GM06990 (cell line): ENCODE measurements around the gene TGFBR1.
"Not testable (repeated sequence)": the region's sequence is repeated elsewhere in the genome, so short reads cannot be mapped to it uniquely, and the experiment has no call there.

ENCODE experiments used
- DNase-seq: peaks from one replicate; pipeline ENCODE4 v3.0.0-alpha.2; 2011; ENCODE audit not compliant: insufficient read length; ENCODE audit errors: extremely low read depth
- H3K27me3 ChIP-seq: replicated peaks from 2 replicates; pipeline ENCODE4 v1.6.0; 2011; ENCODE audit warnings: low read length; ENCODE audit not compliant: control insufficient read depth, insufficient read depth
- H3K36me3 ChIP-seq: 2 replicates; pipeline ENCODE4 v1.5.1; 2011; ENCODE audit warnings: low read length; ENCODE audit not compliant: control insufficient read depth, insufficient read depth
- H3K4me3 ChIP-seq: replicated peaks from 2 replicates; pipeline ENCODE4 v1.5.1; 2011; ENCODE audit warnings: low read depth, mild to moderate bottlenecking, control low read depth, low read length
- TF ChIP-seq, protein P1 (sequence below): IDR thresholded peaks from 2 replicates; pipeline ENCODE4 v1.5.1; 2011; ENCODE audit warnings: low read length, control low read depth, mild to moderate bottlenecking, inconsistent platforms; ENCODE audit not compliant: insufficient read depth, poor library complexity, severe bottlenecking

Gene TGFBR1

DNA sequence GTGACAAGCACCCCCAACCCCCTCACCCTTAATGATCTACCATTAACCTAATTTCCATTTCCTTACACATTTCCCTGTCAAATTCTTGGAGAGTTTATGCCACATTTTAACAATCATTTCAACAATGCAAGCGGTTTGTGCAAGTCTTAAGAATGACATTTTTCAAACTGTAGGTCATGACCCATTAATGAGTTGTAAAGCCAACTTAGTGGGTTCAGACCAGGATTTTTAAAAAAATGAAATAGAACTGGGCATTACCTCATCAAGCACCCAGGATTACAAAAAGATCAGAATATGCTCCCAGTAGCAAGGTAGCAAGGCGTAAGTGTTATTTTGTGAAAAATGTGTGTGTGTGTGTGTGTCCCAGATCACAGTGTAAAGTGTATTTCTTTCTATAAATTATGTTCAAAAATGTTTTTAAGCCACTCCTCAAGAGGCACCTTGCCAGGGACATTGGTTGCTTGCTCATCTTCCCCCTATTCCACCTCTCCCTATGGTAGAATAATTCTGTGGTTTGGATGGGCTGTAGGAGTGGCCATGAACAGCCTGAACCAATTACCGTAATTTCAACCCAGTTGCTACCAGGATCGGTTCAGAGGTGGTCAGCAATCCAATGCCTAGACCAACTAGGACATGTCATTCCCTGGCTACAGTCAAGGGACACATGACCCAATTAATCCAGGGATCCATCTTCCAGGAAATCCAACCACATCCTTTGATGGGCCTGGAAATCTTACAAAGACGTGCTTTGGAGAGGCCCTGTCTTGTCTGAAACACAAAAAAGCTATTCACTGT is 14.4 kb upstream of the TGFBR1 start:
- no peak for DNase-seq
- TF ChIP-seq, protein P1, sequence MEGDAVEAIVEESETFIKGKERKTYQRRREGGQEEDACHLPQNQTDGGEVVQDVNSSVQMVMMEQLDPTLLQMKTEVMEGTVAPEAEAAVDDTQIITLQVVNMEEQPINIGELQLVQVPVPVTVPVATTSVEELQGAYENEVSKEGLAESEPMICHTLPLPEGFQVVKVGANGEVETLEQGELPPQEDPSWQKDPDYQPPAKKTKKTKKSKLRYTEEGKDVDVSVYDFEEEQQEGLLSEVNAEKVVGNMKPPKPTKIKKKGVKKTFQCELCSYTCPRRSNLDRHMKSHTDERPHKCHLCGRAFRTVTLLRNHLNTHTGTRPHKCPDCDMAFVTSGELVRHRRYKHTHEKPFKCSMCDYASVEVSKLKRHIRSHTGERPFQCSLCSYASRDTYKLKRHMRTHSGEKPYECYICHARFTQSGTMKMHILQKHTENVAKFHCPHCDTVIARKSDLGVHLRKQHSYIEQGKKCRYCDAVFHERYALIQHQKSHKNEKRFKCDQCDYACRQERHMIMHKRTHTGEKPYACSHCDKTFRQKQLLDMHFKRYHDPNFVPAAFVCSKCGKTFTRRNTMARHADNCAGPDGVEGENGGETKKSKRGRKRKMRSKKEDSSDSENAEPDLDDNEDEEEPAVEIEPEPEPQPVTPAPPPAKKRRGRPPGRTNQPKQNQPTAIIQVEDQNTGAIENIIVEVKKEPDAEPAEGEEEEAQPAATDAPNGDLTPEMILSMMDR = no peak

DNA sequence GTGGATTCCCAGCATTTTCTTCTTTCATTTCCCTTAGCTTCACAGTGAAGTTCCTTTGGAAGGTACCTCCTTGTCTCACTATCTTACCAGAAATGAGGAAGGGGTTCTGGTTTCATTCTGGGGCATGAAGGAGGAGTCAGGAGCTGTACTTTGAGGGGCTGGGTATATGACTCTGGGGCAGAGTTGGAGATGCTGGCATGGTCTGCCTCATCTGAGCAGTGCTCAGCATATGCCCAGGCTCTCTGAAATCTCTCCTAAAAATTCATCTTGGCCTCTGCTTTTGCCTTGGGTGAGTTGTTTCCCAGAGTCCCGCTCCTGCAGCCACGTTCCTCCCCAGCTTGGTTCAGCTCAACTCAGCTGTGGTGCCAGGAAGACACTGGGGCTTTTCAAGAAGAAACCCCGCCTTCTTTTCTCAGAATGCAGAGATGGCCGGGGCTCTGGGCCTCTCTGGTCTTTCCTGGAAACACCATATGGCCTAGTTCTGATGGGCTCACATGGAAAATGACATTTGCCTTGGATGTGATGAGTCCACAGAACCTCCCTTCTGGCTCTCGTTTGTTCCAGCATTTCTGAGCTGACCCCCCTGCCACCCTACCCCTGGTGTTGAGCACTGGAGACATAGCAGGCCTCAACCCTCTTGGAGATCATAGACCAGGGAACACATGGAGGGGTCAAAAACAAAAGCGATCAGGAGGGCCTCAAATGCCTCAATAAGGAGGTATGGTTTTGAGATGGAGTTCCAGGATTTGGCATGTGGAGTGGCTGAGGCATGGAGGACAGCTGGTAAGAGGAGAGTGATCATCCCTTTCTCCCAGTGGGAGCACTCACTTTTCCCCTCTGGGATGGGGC is 12.0 kb upstream of the TGFBR1 start:
- Histone ChIP-seq H3K36me3 (no peaks in the 10 kb centered on the region), H3K27me3 (no peaks in the 10 kb centered on the region; the same call in none of the 2 replicates), H3K4me3 (no peak overlapping the region)
- no peak for DNase-seq
- TF ChIP-seq, protein P1 = no peak

More for the DNA sequence above, 14.4 kb upstream of the TGFBR1 start:
- Histone ChIP-seq H3K36me3 (no peaks in the 10 kb centered on the region), H3K27me3 (no peaks in the 10 kb centered on the region; the same call in 1 of the 2 replicates), H3K4me3 (no peak overlapping the region)

DNA sequence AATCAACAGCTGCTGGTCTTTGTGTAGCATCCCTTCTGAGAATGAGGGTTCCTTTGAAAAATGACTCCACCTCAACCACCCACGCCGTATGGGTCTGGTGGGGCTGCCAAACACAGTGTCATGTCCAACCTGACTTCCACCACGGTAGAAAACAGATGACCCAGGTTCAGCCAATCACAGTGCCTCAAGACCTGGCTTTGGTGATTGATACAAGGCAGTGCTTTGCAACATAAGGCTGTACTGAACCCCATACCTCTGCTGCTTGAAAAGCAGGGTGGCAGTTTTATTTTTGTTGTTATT is 11.5 kb upstream of the TGFBR1 start:
- Histone ChIP-seq H3K27me3 (no peaks in the 10 kb centered on the region; the same call in 1 of the 2 replicates), H3K4me3 (no peak overlapping the region), H3K36me3 (no peaks in the 10 kb centered on the region)
- TF ChIP-seq, protein P1 = no peak
- DNase-seq = no peak

DNA sequence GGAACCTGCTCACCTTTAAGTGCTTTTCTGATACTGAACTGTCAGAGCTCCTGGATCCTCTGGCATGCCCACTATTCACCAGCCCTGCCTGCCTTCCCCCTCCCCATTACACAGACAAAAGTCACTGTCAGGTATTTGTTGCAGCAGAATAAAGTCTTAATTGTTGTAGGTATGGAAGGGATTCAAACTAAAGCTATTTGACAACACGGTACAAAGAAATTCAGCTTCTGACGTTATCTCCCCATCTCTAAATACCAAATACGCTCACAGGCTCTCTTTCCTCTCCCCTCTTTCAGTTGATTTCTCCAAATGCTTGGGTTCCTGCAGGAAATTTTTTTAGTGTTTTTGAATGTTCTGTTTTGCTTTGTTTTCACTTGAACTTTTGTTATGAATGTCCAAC is 9.3 kb upstream of the TGFBR1 start:
- TF ChIP-seq, protein P1 = no peak
- Histone ChIP-seq H3K27me3 (no peaks in the 10 kb centered on the region; the same call in 1 of the 2 replicates), H3K4me3 (no peak overlapping the region), H3K36me3 (no peaks in the 10 kb centered on the region)
- DNase-seq = no peak

DNA sequence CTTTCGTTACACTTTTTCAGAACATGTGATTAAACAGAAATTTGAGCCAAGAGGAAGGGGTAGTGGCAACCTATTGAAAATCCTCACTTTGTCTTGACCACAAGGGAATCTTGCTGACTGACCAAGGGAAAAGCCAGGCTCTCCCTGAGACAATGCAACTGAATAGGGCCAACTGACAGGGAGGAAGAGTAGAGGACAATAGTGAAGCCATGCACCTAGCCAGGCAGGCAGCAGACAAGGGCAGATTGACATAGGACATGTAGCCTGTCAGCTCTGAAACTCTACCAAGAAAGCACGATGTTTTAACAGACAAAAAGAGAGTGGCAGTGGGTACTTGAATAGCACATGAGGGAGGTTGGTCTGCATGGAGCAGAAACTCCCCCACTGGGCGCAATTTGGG is 8.5 kb upstream of the TGFBR1 start:
- TF ChIP-seq, protein P1 = no peak
- DNase-seq = no peak
- Histone ChIP-seq H3K27me3 (no peaks in the 10 kb centered on the region; the same call in 1 of the 2 replicates), H3K4me3 (no peak overlapping the region), H3K36me3 (no peaks in the 10 kb centered on the region)

DNA sequence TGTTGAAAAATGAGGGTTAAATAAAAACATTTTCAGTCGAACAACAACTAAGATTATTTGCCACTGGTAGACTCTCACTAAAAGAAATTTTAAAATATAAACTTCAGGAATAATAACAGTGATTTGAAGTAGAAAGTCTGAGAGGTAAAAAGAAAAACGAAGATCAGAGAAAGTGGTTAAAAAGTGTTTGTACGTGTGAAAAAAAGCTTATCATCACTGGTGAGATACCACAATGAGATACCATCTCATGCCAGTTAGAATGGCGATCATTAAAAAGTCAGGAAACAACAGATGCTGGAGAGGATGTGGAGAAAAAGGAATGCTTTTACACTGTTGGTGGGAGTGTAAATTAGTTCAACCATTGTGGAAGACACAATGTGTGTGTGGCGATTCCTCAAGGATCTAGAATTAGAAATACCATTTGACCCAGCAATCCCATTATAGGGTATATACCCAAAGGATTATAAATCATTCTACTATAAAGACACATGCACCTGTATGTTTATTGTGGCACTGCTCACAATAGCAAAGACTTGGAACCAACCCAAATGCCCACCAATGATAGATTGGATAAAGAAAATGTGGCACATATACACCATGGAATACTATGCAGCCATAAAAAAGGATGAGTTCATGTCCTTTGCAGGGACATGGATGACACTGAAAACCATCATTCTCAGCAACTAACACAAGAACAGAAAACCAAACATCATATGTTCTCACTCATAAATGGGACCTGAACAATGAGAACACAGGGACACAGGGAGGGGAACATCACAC is 4.9 kb upstream of the TGFBR1 start:
- H3K27me3 ChIP-seq, H3K36me3 ChIP-seq, DNase-seq, H3K4me3 ChIP-seq: not testable (repeated sequence)
